HG03558 (cell line): ENCODE data around the gene NUP93.
"Not testable (repeated sequence)": the region's sequence is repeated elsewhere in the genome, so short reads cannot be mapped to it uniquely, and the experiment has no call there.

Source experiments
- ATAC-seq: cut with Tn5 transposase; IDR thresholded peaks from one replicate; pipeline ENCODE4 v1.9.1; 2021; ENCODE audit warnings: moderate number of reproducible peaks; ENCODE audit not compliant: unreplicated experiment; ENCODE audit errors: extremely low read depth

The NUP93 gene

GRCh38 chr16:56882077-56882800 lies 152.3 kb downstream of the NUP93 start:
- ATAC-seq = no peak

GRCh38 chr16:56883586-56883985 lies 153.7 kb downstream of the NUP93 start:
- no peak for ATAC-seq

- ATAC-seq = no peak
Observed at GRCh38 chr16:56884026-56884582, 154.2 kb downstream of the NUP93 start.

GRCh38 chr16:56884929-56885328 lies 155.0 kb downstream of the NUP93 start:
- ATAC-seq = not testable (repeated sequence)

DNA sequence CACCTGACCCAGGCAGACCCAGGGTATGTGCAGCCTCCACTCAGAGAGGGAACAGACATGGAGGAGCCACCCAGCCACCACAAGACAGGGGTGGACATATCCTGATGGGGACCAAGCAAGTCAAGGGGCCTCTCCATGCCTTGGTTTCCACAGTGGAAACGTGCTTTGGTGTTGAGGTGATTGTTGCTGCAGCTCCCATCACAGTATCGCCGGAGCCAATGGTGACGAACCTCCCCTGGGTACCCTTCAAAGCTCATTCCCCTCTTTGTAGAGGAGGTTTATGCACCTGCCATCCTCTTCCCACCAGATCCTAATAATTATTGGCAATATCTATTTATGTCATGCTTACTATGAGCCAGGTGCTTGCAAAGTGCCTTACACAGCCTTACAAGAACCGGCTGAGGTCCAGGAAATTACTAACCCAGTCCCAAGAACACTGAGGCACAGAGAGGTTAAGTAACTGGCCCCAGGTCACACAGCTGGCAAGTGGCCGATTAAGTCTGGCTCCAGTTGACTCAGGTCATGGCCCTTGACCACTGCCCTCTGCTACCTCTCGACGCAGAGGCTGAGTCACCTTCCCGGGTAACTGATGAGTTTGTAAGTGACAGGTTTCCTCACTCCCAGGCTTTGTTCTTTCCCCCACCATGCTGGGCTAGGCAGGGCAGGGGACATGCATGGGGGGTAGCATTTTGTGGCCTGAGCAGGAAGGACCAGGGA lies 155.7 kb downstream of the NUP93 start:
- ATAC-seq = no peak

- no peak for ATAC-seq
Observed at GRCh38 chr16:56886296-56886695, 156.4 kb downstream of the NUP93 start.

GRCh38 chr16:56886826-56887225 lies 156.9 kb downstream of the NUP93 start:
- no peak for ATAC-seq

DNA sequence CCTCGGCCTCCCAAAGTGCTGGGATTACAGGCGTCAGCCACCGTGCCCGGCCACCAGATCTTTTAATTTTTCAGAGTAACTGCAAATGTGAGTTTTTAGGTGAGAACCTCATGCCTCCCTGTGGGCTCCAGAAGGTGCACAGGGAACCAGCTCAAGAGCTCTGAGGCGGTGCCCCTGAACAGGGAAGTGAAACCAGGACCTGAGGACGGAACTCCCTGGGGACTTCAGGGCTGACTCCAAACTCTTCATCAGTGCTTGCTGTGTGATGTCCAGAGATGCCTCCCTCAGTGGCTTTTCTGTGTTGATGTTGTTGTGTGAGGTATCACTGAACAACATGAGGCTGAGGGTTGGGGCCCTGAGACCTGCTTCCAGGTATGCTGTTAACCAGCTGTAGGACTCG lies 158.9 kb downstream of the NUP93 start:
- ATAC-seq = no peak

DNA sequence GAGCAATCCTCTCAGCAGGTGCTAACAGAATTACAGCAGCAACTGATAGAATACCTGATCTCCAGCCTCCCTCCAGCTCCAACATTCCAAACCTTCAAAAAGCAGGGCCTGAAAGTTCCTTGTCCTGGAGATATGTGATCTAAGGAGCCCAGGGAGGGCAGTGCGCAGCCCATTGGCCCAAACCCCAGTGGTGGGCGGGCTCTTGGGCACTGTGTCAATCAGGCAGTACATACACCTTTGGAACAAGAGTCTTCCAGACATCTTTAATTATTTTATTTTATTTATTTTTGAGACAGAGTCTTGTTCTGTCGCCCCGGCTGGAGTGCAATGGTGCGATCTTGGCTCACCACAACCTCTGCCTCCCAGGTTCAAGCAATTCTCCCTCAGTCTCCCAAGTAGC lies 159.3 kb downstream of the NUP93 start:
- ATAC-seq = no peak

DNA sequence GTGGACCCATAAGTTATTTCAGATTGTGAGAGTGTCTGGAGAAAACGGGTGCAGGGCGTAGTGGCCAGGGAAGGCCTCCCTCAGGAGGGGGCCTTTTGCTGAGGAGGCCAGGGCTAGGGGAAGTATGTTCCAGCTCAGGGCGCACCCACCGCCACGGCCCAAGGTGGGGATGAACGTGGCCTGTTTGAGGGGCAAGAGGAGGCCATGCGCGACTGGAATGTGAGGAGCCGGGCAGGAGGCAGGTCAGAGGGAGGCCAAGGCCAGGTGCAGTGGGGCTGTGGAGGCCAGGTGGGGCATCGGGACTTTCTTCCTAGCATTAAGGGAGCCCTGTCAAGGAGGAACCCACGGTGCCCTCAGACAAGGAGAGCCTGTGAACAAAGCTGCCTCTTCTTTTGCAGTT lies 161.8 kb downstream of the NUP93 start:
- ATAC-seq = no peak

- no peak for ATAC-seq
Observed at GRCh38 chr16:56892705-56893104, 162.8 kb downstream of the NUP93 start.

DNA sequence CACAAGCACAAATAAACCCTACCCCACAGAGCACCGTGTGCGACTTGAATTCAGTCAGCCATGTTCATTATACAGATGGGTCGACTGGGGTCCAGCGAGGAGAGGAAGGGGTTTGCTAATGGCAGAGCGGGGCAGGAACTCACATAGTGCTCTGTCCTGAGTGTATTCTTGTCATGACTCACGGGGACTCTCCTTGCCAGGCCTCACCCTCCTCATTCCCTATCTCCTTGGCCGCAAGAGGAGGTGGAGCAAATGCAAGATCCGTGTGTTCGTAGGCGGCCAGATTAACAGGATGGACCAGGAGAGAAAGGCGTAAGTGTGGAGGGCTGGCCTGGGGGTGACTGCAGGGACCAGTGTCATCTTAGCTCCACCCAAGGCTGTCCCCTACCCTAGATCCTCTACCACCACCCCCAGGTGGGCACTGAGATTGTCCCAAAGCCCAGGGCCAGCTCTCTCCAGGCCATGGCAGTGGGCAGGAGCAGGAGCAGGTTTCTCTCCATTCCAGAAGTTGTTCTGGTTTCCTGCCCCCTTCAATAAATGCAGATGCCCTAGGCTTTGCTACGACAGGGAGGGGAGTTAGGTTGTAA lies 164.5 kb downstream of the NUP93 start:
- no peak for ATAC-seq

DNA sequence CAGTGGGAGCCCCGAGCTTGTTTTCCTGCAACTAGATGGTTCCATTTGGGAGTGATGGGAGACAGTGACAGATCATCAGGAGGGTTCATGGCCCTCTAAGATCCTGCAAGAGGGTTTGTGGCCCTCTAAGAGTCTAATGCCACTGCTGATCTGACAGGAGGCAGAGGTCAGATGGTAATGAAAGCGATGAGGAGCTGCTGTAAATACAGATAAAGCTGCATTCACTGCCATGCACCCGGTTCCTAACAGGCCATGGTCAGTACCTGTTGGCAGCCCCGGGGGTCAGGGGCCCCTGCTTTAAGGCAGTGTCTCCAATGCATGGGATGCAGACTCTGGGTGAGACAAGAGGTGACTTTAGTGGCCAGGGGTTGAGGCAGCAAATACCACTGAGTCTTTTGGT lies 165.9 kb downstream of the NUP93 start:
- no peak for ATAC-seq

DNA sequence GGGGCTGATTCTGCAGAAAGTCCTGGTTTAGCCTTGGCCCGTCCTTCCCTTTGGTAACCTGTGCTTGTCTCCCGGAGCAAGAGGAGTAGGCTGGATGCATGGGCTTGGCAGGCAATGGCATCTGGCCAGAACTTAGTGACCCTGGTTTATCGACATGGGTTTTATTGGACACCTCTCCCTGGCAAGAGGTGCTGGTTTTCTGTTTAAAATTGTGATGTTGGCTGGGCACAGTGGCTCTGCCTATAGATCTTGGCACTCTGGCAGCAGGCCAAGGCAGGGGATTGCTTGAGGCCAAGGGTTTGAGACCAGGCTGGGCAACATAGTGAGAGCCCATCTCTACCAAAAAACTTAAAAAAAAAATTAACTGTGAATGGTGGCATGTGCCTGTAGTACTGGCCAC lies 166.3 kb downstream of the NUP93 start:
- no peak for ATAC-seq

GRCh38 chr16:56897026-56897799 lies 167.3 kb downstream of the NUP93 start:
- no peak for ATAC-seq

- no peak for ATAC-seq
Observed at GRCh38 chr16:56898847-56899246, 168.9 kb downstream of the NUP93 start.
